ES-I3 (cell line): ENCODE results near the gene DLX1.

Experiments
- H3K36me3 ChIP-seq: 2 replicates; pipeline ENCODE4 v1.6.1; 2013; ENCODE audit warnings: mild to moderate bottlenecking, low read length, control low read depth, moderate library complexity; ENCODE audit not compliant: insufficient read depth
- H3K4me1 ChIP-seq: 2 replicates; pipeline ENCODE4 v1.6.1; 2013; ENCODE audit warnings: mild to moderate bottlenecking, control low read depth, low read length; ENCODE audit not compliant: insufficient read depth
- H3K9ac ChIP-seq: 2 replicates; pipeline ENCODE4 v1.6.1; 2013; ENCODE audit warnings: low read depth, mild to moderate bottlenecking, low read length, moderate library complexity
- H3K9me3 ChIP-seq: 2 replicates; pipeline ENCODE4 v1.6.1; 2013; ENCODE audit warnings: mild to moderate bottlenecking, low read length, moderate library complexity; ENCODE audit not compliant: control insufficient read depth, insufficient read depth

DLX1 gene

DNA sequence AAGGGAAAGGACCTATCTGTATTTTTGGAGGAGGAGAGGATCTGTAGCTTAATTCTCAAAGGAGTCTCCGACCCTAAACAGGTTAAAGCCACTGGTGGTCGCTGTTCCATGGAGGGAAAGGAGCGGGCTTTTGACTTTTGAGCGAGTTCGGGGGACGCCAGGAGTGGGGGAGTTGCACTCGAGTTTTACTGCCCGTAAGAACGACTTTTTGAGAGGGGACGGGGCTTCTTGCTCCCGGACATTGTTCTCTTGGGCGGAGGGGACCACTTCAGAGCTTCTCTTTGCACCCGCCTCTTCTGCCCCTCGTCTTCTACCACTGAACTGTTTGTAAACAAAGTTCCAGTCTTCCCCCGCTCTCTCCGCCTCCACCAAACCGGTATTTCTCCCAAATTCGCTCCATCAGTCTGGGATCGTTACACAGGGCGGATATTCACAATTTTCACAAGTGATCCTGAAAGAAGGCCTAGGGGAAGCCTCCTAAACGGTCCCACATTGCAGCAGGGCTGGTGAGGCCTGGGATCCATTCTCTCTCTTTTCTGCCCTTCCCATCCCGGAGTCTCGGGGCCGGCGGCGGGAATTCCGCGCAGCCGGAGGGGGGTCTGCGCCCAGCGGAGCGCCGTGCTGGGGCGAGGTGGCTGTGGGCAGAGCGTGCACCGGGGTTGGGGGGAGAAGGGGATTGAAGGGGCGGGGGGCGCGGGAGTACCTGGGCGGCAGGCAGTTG lies 10.8 kb downstream of the DLX1 start:
- peak overlapping the region; percentile 56; the same call in 1 of the 2 replicates for H3K9ac ChIP-seq
- no peaks in the 10 kb centered on the region for H3K9me3 ChIP-seq
- no peaks in the 10 kb centered on the region for H3K36me3 ChIP-seq
- H3K4me1 ChIP-seq: peaks cover 7% of the 10 kb centered on the region; the same call in 1 of the 2 replicates

DNA sequence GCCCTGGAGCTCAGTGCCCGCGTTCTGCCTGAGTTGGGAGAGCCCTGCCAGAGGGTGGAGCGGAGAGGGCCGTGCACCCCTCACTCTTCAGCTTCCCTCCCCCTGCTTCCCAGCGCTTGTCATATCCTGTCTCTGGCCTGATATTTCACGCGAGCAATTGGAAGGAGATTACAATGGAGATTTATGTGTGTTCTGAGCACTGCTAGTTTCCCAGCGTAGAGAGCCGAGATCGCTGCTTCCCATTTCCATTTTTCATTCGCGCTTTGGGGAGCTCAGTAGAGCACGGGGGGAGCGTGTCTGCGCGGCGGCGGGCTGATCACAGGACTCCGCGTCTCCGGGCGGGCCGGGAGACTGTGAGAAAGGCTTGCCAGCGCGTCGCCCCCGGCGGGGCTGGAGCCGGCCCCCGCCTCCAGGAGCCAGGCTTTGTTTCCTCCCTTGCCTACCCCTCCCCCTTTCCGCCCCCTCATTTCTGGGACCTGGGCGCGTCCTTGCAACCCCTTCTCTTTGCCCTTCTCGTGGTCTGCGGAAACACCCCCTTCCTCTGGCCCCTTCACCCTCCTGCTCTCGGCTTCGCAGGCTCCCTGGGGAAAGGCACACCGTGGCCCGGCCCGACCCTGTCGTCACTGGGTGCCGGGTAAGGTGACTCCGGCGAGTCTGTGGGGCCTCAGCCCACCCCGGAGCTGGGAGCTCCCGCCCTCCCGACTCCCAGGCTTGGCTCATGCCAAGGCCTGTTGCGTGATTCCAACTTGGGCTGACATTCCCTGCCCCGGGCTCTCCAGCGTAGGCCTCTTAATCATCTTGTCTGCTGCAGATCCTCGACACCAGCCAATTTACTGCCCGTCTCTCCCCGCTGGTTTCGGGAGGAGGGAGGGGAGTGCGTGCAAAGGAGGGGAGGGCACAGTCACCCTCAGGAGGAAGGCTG lies 11.6 kb downstream of the DLX1 start:
- H3K4me1 ChIP-seq: peaks cover 7% of the 10 kb centered on the region; the same call in 1 of the 2 replicates
- H3K36me3 ChIP-seq: no peaks in the 10 kb centered on the region
- no peaks in the 10 kb centered on the region for H3K9me3 ChIP-seq
- peak overlapping the region; percentile 34; the same call in 1 of the 2 replicates for H3K9ac ChIP-seq

GRCh38 chr2:172097557-172098131 lies 12.3 kb downstream of the DLX1 start:
- H3K36me3 ChIP-seq: no peaks in the 10 kb centered on the region
- peaks cover 7% of the 10 kb centered on the region; the same call in 1 of the 2 replicates for H3K4me1 ChIP-seq
- peak overlapping the region; percentile 34; the same call in 1 of the 2 replicates for H3K9ac ChIP-seq
- no peaks in the 10 kb centered on the region for H3K9me3 ChIP-seq

- Histone ChIP-seq H3K36me3 (no peaks in the 10 kb centered on the region), H3K4me1 (peaks cover 7% of the 10 kb centered on the region; the same call in 1 of the 2 replicates), H3K9ac (no peak overlapping the region; the same call in 1 of the 2 replicates), H3K9me3 (no peaks in the 10 kb centered on the region)
Measured at GRCh38 chr2:172098287-172098649, 13.0 kb downstream of the DLX1 start.

DNA sequence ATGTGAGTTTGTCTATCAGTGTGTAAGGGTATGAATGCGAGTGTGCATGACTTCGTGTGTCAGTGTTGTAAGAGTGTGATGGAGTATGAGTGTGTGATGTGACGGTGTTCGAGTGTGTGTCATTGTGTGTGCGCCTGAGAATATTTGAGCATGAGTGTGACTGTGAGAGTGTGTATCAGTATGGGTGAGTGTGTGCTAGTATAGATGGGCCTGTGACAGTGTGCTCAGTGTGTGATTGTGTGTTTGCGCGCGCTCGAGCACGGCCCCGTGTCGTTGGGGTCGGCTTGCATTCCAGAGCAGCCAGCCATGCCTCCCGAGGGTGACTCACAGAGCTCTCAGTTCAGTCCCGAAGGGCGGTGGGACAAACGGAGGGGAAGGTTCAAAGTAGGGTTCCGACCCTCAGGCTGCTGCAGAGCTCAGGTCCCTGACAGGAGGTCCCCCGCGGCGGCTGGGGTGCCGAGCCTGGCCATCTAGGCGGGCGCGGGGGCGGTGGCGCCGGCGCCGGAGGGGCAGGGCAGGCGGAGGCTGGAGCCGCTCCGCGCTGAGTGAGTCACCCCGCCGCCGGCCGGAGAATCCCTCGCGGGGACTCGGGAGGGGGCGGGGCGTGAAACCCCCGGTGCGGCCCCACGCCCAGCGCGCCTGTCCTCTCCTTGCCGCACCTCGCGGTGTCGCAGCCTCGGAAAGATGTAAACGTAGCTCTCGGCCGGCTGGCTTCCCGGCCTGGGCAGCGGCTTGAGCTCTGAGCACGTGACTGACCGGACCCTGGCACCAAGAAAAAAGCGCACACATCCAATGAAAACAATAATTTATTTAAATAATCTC lies 13.6 kb downstream of the DLX1 start:
- peaks cover 7% of the 10 kb centered on the region; the same call in 1 of the 2 replicates for H3K4me1 ChIP-seq
- no peaks in the 10 kb centered on the region for H3K9me3 ChIP-seq
- peak overlapping the region; percentile 45; the same call in 1 of the 2 replicates for H3K9ac ChIP-seq
- H3K36me3 ChIP-seq: no peaks in the 10 kb centered on the region

GRCh38 chr2:172099472-172100079 lies 14.3 kb downstream of the DLX1 start:
- H3K4me1 ChIP-seq: peaks cover 10% of the 10 kb centered on the region; the same call in 1 of the 2 replicates
- peak overlapping the region; percentile 45; the same call in 1 of the 2 replicates for H3K9ac ChIP-seq
- H3K9me3 ChIP-seq: no peaks in the 10 kb centered on the region
- no peaks in the 10 kb centered on the region for H3K36me3 ChIP-seq

DNA sequence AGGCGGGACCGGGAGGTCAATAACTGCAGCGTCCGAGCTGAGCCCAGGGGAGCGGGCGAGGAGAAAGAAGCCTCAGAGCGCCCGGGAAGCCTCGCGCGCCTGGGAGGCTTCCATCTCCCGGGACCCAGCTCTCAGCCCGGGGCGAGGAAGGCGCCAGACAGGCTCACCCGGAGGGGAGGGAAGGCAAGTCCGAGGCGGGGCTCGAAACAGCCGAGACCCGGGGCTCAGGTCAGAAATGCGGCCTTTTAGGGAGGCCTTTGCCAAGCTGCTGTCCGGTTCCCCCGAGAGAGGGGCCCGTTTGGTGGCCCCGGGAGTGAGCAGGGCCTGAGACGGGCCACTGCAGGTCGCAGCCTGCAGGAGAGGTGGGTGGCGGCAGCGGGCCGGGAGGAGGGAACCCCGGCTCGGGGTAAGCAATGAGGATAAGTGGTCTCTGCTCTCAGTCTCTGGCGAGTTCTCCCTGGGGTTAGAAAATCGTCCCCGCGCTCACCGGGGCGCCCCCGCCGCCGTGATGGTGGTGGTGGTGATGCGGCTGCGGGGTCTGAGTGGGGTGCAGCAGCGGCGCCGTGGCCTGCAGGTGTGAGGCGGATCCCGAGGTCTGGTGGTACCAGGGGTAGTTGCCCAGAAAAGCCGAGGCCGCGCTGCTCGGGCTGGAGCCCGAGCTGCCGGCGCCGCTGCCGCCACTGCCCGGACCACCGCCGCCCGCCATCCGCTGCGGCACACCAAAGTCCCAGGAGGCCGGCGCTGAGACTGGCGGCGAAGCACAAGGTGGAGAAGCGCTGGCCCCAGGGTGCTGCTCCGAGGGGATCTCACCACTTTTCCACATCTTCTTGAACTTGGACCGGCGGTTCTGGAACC lies 15.0 kb downstream of the DLX1 start:
- Histone ChIP-seq H3K9ac (peak overlapping the region; percentile 42), H3K4me1 (peaks cover 10% of the 10 kb centered on the region; the same call in 1 of the 2 replicates), H3K36me3 (no peaks in the 10 kb centered on the region), H3K9me3 (no peaks in the 10 kb centered on the region)

GRCh38 chr2:172100935-172101820 lies 15.9 kb downstream of the DLX1 start:
- peaks cover 10% of the 10 kb centered on the region; the same call in 1 of the 2 replicates for H3K4me1 ChIP-seq
- no peaks in the 10 kb centered on the region for H3K9me3 ChIP-seq
- no peaks in the 10 kb centered on the region for H3K36me3 ChIP-seq
- peak overlapping the region; percentile 55; the same call in 1 of the 2 replicates for H3K9ac ChIP-seq

DNA sequence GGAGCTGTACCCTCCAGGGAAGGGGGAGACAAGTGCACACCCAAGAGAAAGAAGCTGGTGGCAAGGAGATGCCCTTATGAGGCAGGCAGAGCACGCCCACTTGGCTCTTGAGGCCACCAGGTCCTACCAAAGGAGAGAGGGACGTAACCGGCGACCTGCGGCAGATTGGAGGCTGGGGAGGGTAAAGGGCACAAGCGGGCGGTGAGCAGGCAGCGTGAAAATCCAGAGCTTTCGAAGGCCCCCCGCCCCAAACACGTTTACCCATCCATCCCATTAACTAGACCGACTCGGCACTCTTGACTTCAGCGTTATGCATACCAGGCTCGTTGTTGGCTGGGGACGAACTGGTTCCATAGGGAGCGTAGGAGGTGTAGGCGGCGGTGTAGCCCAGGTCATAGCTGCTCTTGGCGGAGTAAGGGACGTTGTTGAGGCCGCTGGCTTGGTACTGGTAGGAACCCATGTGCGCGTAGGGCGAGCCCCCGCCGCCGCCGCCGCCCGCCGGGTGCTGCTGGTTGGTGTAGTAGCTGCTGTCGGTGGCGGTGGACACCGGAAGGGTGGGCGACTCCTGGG lies 16.6 kb downstream of the DLX1 start:
- Histone ChIP-seq H3K4me1 (peaks cover 10% of the 10 kb centered on the region; the same call in 1 of the 2 replicates), H3K36me3 (no peaks in the 10 kb centered on the region), H3K9ac (peak overlapping the region; percentile 55; the same call in 1 of the 2 replicates), H3K9me3 (no peaks in the 10 kb centered on the region)

DNA sequence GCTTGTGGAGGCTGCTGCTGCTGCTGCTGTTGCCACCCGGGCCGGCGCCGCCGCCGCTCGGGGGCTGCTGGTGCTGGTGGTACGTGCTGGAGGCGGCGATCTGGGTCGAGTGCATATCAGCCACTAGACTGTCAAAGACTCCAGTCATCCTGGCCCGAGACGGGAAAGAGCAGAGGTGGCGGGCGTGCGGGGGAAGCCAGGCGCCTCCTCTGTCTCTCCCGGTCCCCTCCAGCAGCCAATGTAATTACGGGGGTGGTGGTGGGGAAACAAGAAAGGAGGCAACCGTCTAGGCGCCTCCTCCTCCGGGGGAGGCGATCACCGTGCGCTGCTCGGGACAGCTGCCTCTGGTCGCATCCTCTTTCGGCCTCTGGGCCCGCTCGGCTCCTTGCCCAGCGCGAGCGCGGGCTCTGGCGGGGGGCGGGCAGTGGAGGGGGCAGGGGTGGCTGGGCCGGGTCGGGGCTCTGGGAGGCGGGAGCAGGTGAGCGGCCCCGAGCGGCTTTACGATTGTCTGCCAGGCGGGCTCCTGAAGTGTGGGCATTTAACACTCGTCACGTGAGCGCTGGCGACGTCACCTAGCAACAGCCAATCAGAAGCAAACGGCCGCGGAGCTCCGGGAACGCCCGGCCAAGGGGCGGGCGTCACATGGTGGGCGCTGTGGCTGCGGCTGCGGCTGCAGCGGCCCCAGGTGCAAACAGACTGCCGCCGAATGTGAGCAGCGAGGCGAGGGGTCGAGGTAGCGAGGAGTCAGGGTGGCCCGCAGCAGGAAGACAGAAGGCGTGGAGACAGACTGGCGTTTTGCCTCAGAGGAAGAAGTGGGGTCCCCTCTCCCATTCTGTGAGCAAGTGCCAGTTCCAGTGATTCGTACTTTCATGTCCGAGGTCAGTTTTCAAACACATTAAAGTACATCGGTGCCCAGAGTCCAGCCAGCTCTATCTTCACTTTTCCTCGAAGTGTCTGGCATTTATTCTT lies 17.4 kb downstream of the DLX1 start, which contains the start of gene DLX2:
Gene DLX2 (minus strand): TSS at position 510 of the 969 bp plus-strand sequence. CDS start 362 bp downstream, at position 148.
- H3K36me3 ChIP-seq: no peaks in the 10 kb centered on the region
- no peaks in the 10 kb centered on the region for H3K9me3 ChIP-seq
- peaks cover 10% of the 10 kb centered on the region; the same call in 1 of the 2 replicates for H3K4me1 ChIP-seq
- H3K9ac ChIP-seq: peak within 1 kb of the TSS; percentile 57; the same call in 1 of the 2 replicates
